Measurements from ENCODE around the gene MAP4. TPM values are rescaled to one million over a fixed set of nuclear protein-coding genes. Genes with fewer than 3 reads are reported as not detected.

The MAP4 gene
- total RNA-seq (277 and 290 TPM in 2 replicates), polyA plus RNA-seq (112 and 121 TPM in 2 replicates), polyA minus RNA-seq (123 and 132 TPM in 2 replicates), Bru-seq, nascent RNA (percentile 93 among the genes with signal in this experiment), BruChase-seq, experiment 1, labeled RNA remaining after a 6-hour chase (percentile 92 among the genes with signal in this experiment), BruChase-seq, experiment 2, labeled RNA remaining after a 2-hour chase (percentile 88 among the genes with signal in this experiment)
- 118 and 125 TPM in 2 replicates for polyA plus RNA-seq (2011; cell fraction: cytosol; rRNA removed)
- 195 and 265 TPM in 2 replicates for polyA plus RNA-seq (2011; cell fraction: nucleus; rRNA removed)
- 207 and 224 TPM in 2 replicates for polyA plus RNA-seq (2012)
- 54.0 TPM for polyA minus RNA-seq (2011; cell fraction: cytosol; rRNA and poly(A)+ RNA removed)
- polyA minus RNA-seq (2011; cell fraction: nucleus; rRNA and poly(A)+ RNA removed) = 94.7 and 123 TPM in 2 replicates
- long read RNA-seq, full-length matches to known transcripts = 8 of 951 reads
- long read RNA-seq, partial matches to known transcripts = 541 of 951 reads
- long read RNA-seq, other reads (novel, unspliced or antisense) = 402 of 951 reads

- Histone ChIP-seq H3K9me1 (replicated peaks; ENCODE audit: control insufficient read depth, extremely low read depth, insufficient read depth, low read length) (no peaks in the 10 kb centered on the region), H3K4me1 (ENCODE audit: control insufficient read depth, extremely low read depth, insufficient read depth, low read length) (peaks cover 39% of the 10 kb centered on the region), H3K79me2 (ENCODE audit: control insufficient read depth, insufficient read depth, low read length) (peaks cover 85% of the 10 kb centered on the region), H3K27ac (ENCODE audit: insufficient read depth, low read depth, low read length) (peak within 1 kb of the TSS; percentile 58), H3K4me2 (ENCODE audit: insufficient read depth, low read length) (peak within 1 kb of the TSS; percentile 53), H3K36me3 (ENCODE audit: control insufficient read depth in 2 of 2, extremely low read depth in 1 of 2, insufficient read depth in 2 of 2, low read length in 2 of 2) (no peaks in the 10 kb centered on the region), H4K20me1 (replicated peaks; ENCODE audit: control insufficient read depth, extremely low read depth, insufficient read depth, low read length) (peaks cover 9% of the 10 kb centered on the region), H3K9me3 (replicated peaks; ENCODE audit: control insufficient read depth, insufficient read depth, low read length) (no peaks in the 10 kb centered on the region), H2AFZ (ENCODE audit: low read depth, low read length) (no peak within 1 kb of the TSS), H3K4me3 (replicated peaks in 1 of 3; ENCODE audit: insufficient read depth in 1 of 3, low read depth in 1 of 3, low read length in 3 of 3) (no peak within 1 kb of the TSS), H3K27me3 (ENCODE audit: control insufficient read depth in 2 of 2, insufficient read depth in 2 of 2, low read length in 2 of 2) (no peaks in the 10 kb centered on the region), H3K9ac (replicated peaks; ENCODE audit: extremely low read depth, insufficient read depth, low read length) (peak within 1 kb of the TSS; percentile 24)
- no peak for TF ChIP-seq CTCF (IDR thresholded peaks at IDR 0.05; ENCODE audit: extremely low read depth in 1 of 2, insufficient read depth in 1 of 2, low read depth in 1 of 2, low read length in 2 of 2)
- TF ChIP-seq FOS (IDR thresholded peaks at IDR 0.05; ENCODE audit: borderline replicate concordance, insufficient read depth, low read length) = no peak
- no peak for TF ChIP-seq GATA2 (IDR thresholded peaks at IDR 0.05; ENCODE audit: insufficient read depth, insufficient read length, low read depth, low read length)
- TF ChIP-seq JUN (IDR thresholded peaks at IDR 0.05; ENCODE audit: borderline replicate concordance, insufficient read depth, insufficient read length, low read depth) = no peak
- no peak for TF ChIP-seq POLR2A (IDR thresholded peaks at IDR 0.05; ENCODE audit: low read depth, low read length)
- TF ChIP-seq POLR2AphosphoS5 (IDR thresholded peaks at IDR 0.05; ENCODE audit: insufficient read depth, low read depth, low read length) = no peak
- no peak for TF ChIP-seq MYC (IDR thresholded peaks at IDR 0.05; ENCODE audit: low read depth, low read length)
- no peak for TF ChIP-seq EZH2 (IDR thresholded peaks at IDR 0.05; ENCODE audit: borderline replicate concordance, low read depth, low read length, severe bottlenecking)
- TF ChIP-seq, protein P1, sequence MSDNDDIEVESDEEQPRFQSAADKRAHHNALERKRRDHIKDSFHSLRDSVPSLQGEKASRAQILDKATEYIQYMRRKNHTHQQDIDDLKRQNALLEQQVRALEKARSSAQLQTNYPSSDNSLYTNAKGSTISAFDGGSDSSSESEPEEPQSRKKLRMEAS (IDR thresholded peaks at IDR 0.05; ENCODE audit: insufficient read depth, insufficient read length) = no peak
- intact Hi-C loops (cut with micrococcal nuclease) = loop anchor here (5.0 kb wide), 2 partner anchors 71 to 136 kb away; no protein-coding TSS in a partner anchor
- POLR2A ChIA-PET = no interaction called here
- peak; percentile 40 for FAIRE-seq
- BruUV-seq (replicated peaks) = no TSS peak
- dilution Hi-C loops (cut with MboI; ENCODE audit: extremely low pct_ligation_motif_present, low sequenced_read_pairs) = no loop called here
- CTCF ChIA-PET = interaction anchor here (2.0 kb wide), 1 partner anchor 72 kb away, joined by 4 read pairs; no protein-coding TSS in a partner anchor
- DNase-seq (ENCODE audit: low read depth, low spot score) = peak; percentile 37
Measured at GRCh38 chr3:48016301-48016973, at the start of gene MAP4. Gene MAP4, minus strand, starts transcription at chr3:48016416. Its CDS starts 17,556 bp downstream, at chr3:47998860.

Measured in endothelial cell of umbilical vein (primary cell).